Measurements from ENCODE around the gene DTX2. TPM values are rescaled to one million over a fixed set of nuclear protein-coding genes. Genes with fewer than 3 reads are reported as not detected.
"Not testable (repeated sequence)": the region's sequence is repeated elsewhere in the genome, so short reads cannot be mapped to it uniquely, and the experiment has no call there.

DTX2 gene
- total RNA-seq, 6 experiments from 2014 or later = 8.9 to 16.8 (median 11.1) TPM

GRCh38 chr7:76462271-76462882, 868 bp downstream of the DTX2 start:
- DNase-seq; H3K36me3 ChIP-seq; H3K4me1 ChIP-seq; H3K4me3 ChIP-seq; H3K27ac ChIP-seq; H3K27me3 ChIP-seq; intact Hi-C loops (cut with DNase I); H3K9me3 ChIP-seq: not testable (repeated sequence)
- ATAC-seq = peak; percentile 49 to 68 (median 62)
- no CpG with 5 or more reads among the region's 17 CpGs for WGBS (ENCODE audit: insufficient coverage, low coverage, low lambda C conversion rate, missing lambda C conversion rate)

DNA sequence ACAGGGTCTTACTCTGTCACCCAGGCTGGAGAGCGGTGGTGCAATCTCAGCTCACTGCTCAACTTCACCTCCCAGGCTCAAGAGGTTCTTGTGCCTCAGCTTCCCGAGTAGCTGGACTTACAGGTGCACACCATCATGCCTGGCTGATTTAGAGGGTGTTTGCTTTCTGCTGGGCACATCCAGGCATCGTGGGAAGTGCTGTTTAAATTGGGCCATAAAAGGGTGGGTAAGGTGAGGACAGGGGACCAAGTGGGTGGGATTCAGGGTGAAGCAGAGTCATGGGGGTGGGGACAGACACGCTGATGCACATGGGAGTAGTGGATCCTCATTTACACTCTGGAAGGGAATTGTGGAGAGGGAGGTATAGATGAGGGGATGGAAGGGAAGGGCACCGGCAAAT, 3.5 kb downstream of the DTX2 start:
- H3K27me3 ChIP-seq; H3K36me3 ChIP-seq; H3K4me1 ChIP-seq; H3K9me3 ChIP-seq; H3K4me3 ChIP-seq; intact Hi-C loops (cut with DNase I); ATAC-seq; H3K27ac ChIP-seq; DNase-seq: not testable (repeated sequence)
- 89% methylated on average over 5 of the region's 5 CpGs for WGBS (ENCODE audit: insufficient coverage, low coverage, low lambda C conversion rate, missing lambda C conversion rate)

- DNase-seq; ATAC-seq; H3K36me3 ChIP-seq; H3K27ac ChIP-seq; H3K27me3 ChIP-seq; H3K9me3 ChIP-seq; H3K4me3 ChIP-seq; intact Hi-C loops (cut with DNase I); H3K4me1 ChIP-seq: not testable (repeated sequence)
- WGBS (ENCODE audit: insufficient coverage, low coverage, low lambda C conversion rate, missing lambda C conversion rate) = no CpG with 5 or more reads among the region's 8 CpGs
Observed at GRCh38 chr7:76465950-76466349, 4.4 kb downstream of the DTX2 start.

GRCh38 chr7:76467743-76468404, 6.4 kb downstream of the DTX2 start:
- ATAC-seq (peak; percentile 93 to 97 (median 95)), DNase-seq (peak; percentile 77 to 91 (median 82))
- H3K27ac ChIP-seq; H3K27me3 ChIP-seq; intact Hi-C loops (cut with DNase I); H3K4me1 ChIP-seq; H3K36me3 ChIP-seq; H3K9me3 ChIP-seq; H3K4me3 ChIP-seq: not testable (repeated sequence)
- 46% methylated on average over 10 of the region's 14 CpGs for WGBS (ENCODE audit: insufficient coverage, low coverage, low lambda C conversion rate, missing lambda C conversion rate)

- WGBS (ENCODE audit: insufficient coverage, low coverage, low lambda C conversion rate, missing lambda C conversion rate) = 61% methylated on average over 5 of the region's 10 CpGs
- DNase-seq; H3K4me1 ChIP-seq; intact Hi-C loops (cut with DNase I); H3K36me3 ChIP-seq; H3K27me3 ChIP-seq; H3K4me3 ChIP-seq; H3K9me3 ChIP-seq; H3K27ac ChIP-seq: not testable (repeated sequence)
- ATAC-seq = peak in 1 of 4 donors; percentile 19
Observed at GRCh38 chr7:76471556-76472221, 10.2 kb downstream of the DTX2 start.

DNA sequence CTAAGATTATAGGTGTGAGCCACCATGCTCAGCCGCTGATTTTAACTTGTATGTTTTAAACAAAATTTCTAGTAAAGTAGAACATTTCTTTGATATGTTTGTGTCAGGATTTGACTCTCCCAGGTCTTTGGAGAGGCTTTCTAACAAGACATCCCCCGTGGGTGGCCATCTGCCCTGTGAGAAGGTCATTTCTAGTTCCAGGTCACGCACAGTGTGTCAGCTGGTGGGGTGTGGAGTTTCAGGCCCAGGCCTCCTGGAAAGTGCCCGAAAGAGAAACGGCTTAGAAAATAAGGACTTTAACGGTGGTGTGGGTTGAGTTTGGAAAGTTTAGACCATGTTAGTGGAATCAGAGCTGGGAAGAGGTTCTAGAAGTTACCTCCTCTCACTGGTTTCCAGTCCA, 11.6 kb downstream of the DTX2 start:
- H3K27ac ChIP-seq; DNase-seq; intact Hi-C loops (cut with DNase I); H3K9me3 ChIP-seq; H3K27me3 ChIP-seq; H3K4me3 ChIP-seq; ATAC-seq; H3K36me3 ChIP-seq; H3K4me1 ChIP-seq: not testable (repeated sequence)
- WGBS (ENCODE audit: insufficient coverage, low coverage, low lambda C conversion rate, missing lambda C conversion rate) = 100% methylated on average over 2 of the region's 6 CpGs

DNA sequence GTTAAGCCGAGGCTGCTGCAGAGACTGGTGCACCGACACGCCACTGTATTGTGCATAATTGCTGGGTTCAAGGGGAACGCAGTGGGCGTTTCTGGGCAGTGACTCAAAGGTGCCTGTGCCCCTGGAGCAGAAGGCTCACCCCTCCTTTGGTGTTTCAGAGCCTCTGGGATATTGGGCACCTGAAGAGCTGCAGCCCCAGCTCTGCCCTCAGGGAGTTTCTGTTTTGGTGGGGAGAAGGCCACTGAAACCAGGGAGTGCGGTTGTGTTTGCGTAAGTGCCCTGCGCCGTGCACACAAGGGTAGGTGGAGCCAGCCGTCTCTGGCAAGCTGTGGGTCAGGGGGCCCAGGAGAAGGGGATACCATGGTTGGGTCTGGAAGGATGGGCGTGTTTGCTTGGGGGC, 14.8 kb downstream of the DTX2 start:
- no CpG with 5 or more reads among the region's 11 CpGs for WGBS (ENCODE audit: insufficient coverage, low coverage, low lambda C conversion rate, missing lambda C conversion rate)
- DNase-seq; H3K27ac ChIP-seq; ATAC-seq; intact Hi-C loops (cut with DNase I); H3K27me3 ChIP-seq; H3K4me1 ChIP-seq; H3K4me3 ChIP-seq; H3K36me3 ChIP-seq; H3K9me3 ChIP-seq: not testable (repeated sequence)

DNA sequence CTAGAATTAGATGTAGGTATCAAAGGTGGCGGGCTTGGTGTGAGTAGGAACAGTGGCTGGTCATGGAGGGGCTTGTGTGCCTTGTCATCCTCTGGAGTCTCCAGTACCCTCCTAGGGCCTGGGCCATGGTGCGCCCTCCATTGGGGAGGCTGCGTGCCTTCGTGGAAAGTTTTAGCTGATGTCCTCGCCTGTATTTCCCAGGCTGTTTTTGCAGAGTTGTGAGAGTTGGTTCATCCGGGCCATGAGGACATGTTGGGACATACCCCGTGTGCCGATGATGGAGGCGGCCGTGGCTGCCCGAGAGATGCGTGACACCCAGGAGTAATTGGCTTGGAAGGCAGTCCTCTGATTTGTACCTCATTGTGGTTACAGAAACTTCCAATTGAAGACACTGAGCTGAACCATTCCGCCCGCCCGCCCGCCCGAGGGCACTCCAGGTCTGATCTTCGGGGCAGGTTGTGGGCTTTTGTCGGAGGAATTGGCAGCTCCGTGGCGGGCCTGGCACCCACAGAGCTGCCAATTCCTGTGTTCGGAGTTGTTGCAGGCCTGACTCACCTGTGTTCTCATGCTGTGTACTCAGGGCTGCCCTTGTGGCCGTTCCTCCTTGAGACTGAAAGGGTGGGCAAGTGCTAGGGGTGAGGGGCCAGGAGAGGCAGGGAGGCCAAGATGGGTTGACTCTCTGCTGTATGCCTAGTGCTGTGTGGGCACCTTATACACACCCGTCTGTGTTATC, 15.4 kb downstream of the DTX2 start:
- H3K27ac ChIP-seq; H3K9me3 ChIP-seq; H3K4me1 ChIP-seq; intact Hi-C loops (cut with DNase I); DNase-seq; H3K36me3 ChIP-seq; H3K4me3 ChIP-seq; H3K27me3 ChIP-seq: not testable (repeated sequence)
- peak in 1 of 4 donors; percentile 19 for ATAC-seq
- 83% methylated on average over 2 of the region's 24 CpGs for WGBS (ENCODE audit: insufficient coverage, low coverage, low lambda C conversion rate, missing lambda C conversion rate)

DNA sequence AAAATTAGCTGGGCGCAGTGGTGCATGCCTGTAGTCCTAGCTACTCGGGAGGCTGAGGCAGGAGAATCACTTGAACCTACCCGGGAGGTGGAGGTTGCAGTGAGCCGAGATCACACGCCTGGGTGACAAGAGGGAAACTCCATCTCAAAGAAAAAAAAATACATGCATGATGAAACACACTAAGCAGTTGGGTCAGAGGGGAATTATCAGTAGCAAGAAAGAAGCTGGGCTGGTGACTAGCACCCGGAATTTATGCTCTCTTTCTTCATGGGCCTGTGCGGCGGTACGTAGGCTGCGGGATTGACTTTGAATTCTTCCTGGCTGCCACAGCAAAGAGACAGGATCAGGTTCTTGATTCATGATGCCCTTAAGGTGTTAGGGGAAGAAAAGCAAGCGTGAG, 18.1 kb downstream of the DTX2 start:
- DNase-seq; H3K27me3 ChIP-seq; H3K4me3 ChIP-seq; H3K27ac ChIP-seq; H3K9me3 ChIP-seq; H3K4me1 ChIP-seq; intact Hi-C loops (cut with DNase I); ATAC-seq; H3K36me3 ChIP-seq: not testable (repeated sequence)
- WGBS (ENCODE audit: insufficient coverage, low coverage, low lambda C conversion rate, missing lambda C conversion rate) = 70% methylated on average over 3 of the region's 11 CpGs

DNA sequence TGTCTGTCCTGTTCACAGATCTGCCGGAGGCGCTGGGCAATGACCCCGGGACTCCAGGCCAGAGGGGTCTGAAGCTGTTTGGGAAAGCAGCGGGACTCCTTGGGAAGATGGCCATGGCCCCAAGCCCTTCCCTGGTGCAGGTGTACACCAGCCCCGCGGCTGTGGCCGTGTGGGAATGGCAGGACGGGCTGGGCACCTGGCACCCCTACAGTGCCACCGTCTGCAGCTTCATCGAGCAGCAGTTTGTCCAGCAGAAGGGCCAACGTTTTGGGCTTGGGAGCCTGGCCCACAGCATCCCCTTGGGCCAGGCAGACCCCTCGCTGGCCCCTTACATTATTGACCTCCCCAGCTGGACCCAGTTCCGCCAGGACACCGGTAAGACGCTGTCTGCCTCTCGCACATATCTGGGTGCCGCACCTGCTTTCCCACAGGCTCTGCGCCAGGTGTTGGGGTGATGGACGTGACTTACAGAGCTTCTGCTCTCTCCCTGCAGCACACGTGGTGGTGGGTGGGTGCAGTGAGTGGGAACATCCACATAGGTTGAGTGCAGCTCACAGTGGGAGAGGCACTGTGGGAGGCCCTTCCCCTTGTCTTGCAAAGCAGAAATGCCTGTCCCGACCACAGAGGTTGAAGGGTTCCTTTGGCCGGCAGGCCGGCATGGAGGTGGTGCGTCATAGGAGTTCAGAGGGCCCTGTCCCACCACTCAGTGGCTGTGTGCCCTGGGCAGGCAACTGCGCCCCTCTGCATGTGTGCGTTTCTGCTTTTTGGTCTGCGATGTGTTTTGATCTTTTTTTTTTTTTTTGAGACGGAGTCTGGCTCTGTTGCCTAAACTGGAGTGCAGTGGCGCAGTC, 19.1 kb downstream of the DTX2 start:
- peak in 1 of 4 donors; percentile 8 for ATAC-seq
- H3K36me3 ChIP-seq; H3K27ac ChIP-seq; H3K4me1 ChIP-seq; intact Hi-C loops (cut with DNase I); H3K9me3 ChIP-seq; H3K27me3 ChIP-seq; DNase-seq; H3K4me3 ChIP-seq: not testable (repeated sequence)
- 100% methylated on average over 1 of the region's 29 CpGs for WGBS (ENCODE audit: insufficient coverage, low coverage, low lambda C conversion rate, missing lambda C conversion rate)

All from right lobe of liver (tissue), 6 donors.